ENCODE data around the gene COLQ.

DNA sequence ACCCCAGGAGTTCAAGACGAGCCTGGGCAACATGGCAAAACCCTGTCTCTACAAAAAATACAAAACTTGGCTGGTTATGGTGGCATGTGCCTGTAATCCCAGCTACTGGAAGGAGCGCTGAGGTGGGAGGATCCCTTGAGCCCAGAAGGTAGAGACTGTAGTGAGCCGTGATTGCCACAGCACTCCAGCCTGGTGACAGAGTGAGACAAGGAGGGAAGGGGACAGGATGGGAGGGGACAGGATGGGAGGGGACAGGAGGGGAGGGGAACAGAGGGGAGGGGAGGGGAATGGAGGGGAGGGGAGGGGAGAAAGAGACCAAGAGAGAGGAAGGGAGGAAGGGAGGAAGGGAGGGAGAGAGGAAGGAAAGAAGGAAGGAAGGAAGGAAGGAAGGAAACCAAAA lies 11.0 kb downstream of the COLQ start:
- no peak for TF ChIP-seq CTCF (optimal IDR thresholded peaks at IDR 0.05 in 1 of 3, IDR thresholded peaks at IDR 0.05 in 1 of 3, conservative IDR thresholded peaks at IDR 0.05 in 1 of 3; ENCODE audit: extremely low read depth in 1 of 3, insufficient read depth in 2 of 3, low read length in 3 of 3)
- TF ChIP-seq EZH2 (IDR thresholded peaks at IDR 0.05; ENCODE audit: low read length) = no peak

All from keratinocyte (primary cell).